Midbrain (tissue), 1 donor: Measurements from ENCODE around the gene FTCD.

Experiments used
- DNase-seq: peaks from one replicate; lab custom pipeline; 2025; lab: John Stamatoyannopoulos, UW

Gene FTCD

DNA sequence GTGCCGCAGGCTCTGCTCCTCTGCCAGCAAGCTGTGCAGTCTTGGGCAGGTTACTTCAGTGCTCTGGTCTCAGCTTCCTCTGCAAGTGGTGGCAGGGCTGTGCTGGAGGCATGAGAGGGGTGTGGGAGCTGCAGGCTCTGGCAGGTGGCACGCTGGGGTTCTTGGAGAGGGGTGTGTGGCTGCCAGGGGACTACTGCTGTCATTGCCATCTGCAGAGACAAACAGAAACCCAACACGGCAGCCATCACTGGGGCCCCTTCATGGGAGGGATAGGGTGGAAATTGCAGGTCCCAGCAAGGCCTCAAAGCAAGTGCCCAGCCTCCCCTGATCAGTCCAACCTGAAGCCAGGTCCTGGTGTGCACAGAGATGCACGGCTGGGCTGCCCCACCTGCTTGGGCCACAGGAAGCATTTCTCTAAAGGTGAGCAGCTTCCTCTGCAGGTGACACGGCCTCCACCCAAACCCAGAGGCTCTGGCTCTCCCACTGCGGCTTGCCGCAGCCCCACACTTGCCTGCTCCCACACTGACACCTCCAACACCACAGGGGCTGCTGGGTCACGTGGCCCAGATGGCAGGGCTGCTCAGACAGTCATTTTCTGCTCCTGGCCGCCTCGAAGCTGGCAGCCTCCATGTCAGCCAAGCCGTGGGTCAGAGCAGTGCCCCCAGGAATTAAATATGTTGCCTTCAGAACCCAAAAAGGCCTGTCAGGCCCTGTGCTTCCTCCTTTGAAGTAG is 61.5 kb downstream of the FTCD start:
- no peak for DNase-seq

GRCh38 chr21:46092811-46093667 is 62.3 kb downstream of the FTCD start:
- DNase-seq, result no peak

DNA sequence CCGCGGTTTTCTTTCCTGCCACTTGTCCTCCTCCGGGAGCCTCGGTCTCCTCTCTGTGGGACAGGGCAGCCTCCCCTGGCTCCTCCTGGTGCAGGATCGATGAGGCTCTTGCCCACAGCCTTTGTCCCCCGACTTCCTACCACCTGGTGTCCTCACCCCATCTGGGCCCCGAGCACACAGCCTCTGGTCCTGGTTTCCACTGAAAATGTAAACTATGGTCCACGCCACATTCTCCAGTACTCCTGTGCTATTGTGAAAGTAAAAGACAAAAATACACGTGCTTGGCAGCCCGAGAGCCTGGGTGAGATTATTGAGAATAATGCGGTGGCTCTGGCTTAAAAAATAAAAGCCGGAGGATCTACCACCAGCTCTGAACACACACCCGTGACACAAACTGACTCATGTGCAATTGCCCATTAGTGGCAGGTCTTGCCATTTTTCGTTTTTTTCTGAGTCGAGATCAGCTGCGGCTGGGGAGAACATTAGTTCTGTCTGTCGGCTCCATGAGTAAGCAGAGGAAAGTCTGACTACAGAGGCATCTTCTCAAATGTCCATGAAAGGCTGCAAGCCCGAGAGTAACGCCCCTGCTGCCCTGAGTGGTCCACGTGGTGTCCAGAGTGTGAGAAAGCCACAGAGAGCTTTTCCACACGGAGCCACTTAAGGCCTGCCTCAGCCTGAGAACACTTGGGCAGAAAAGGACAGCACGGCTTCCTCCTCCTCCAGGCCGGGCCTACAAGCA is 63.2 kb downstream of the FTCD start:
- no peak for DNase-seq

DNA sequence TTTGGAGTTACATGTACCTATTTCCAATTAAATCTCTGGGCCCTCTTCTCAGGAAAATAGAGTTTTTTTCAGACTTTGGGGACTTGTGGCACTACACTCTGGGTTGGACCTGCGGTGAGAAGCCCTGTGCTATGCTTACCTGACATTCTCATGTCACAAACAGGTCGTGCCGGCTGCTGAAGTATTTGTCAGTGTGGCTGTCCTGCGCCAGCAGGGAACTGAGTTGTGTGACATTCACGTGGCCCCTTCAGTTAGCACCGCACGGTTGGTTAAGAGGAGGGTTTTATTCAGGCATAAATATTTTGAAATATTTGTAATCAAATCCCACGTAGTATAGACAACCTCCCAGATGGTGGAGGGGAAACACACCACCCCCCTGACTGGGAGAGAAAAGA is 63.8 kb downstream of the FTCD start:
- DNase-seq, result no peak

GRCh38 chr21:46091118-46091517 is 64.3 kb downstream of the FTCD start:
- DNase-seq, result no peak

DNA sequence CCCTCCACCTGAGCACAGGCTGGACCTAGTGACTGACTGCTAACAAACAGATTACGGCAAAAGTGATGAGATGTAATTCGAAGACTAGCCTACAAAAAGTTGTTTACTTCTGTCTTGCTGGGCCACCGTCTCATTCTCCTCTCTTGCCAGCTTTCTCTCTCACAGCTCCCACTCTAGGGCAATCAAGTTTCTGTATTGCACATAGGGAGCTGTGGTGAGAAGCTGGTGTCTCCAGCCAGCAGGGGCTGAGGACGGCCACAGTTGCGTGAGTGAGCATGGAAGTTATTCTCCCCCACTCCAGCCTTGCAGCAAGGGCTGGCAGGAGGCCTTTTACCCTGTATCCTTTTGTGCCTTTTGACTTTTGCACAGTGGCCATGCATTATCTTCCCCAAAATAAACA is 66.1 kb downstream of the FTCD start:
- no peak for DNase-seq

GRCh38 chr21:46088189-46088588 is 67.2 kb downstream of the FTCD start:
- DNase-seq, result no peak

DNA sequence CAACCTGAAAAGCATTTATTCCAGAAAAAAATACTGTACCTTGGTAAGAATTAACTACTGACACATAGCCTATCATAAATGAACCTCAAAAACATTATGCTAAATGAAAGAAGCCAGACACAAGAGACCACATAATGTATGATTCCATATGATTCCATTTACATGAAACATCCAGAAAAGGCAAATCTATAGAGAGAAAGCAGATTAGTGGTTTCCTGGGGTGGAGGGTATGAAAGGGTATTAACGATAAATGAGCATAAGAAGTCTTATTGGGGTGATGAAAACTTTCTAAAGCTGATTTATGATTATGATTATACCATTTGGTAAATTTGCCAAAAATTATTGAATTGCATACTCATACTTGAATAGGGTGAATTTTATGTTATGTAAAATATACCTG is 67.7 kb downstream of the FTCD start:
- no peak for DNase-seq
